SK-N-SH (cell line): ENCODE data around the gene SLC30A2. TPM values are rescaled to one million over a fixed set of nuclear protein-coding genes. Genes with fewer than 3 reads are reported as not detected.

Experiments used
- CTCF ChIA-PET: fragments of 300-600, 350-600 bp; formaldehyde crosslinking; extraction: SDS; loops from one replicate; lab custom pipeline; 2021; lab: Yijun Ruan, JAX
- POLR2A ChIA-PET: fragments of 350-600 bp; sonication (Branson Sonifier 250); formaldehyde crosslinking; extraction: SDS; loops from one replicate; lab custom pipeline; 2020; ENCODE audit warnings: antibody characterized with exemption, inconsistent platforms; lab: Yijun Ruan, JAX
- DNase-seq: peaks from one replicate; pipeline ENCODE4 v3.0.0; 2012
- H2AFZ ChIP-seq: fragments of 200-600 bp; sonication (generic); 2 replicates; pipeline ENCODE4 v1.8.1; 2016; ENCODE audit warnings: antibody characterized with exemption, mild to moderate bottlenecking, low read depth
- H3F3A ChIP-seq: fragments of 200-600 bp; sonication (generic); replicated peaks from 2 replicates; pipeline ENCODE3; 2016; ENCODE audit warnings: antibody characterized with exemption, mild to moderate bottlenecking; ENCODE audit not compliant: insufficient read depth
- H3K27ac ChIP-seq, 2 experiments: fragments of 200-500 bp in 1 of 2; fragments of 200-600 bp in 1 of 2; sonication (Bioruptor generic) in 1 of 2; sonication (generic), shearing (Covaris generic) in 1 of 2; 2 replicates each; pipeline versions ENCODE4 v1.5.1 to v1.6.1; 2014 to 2016; ENCODE audit warnings: low read depth in 2 of 2, inconsistent platforms in 1 of 2, low read length in 1 of 2, mild to moderate bottlenecking in 1 of 2, mixed read lengths in 1 of 2
- H3K27me3 ChIP-seq: fragments of 200-600 bp; sonication (generic), shearing (Covaris generic); 2 replicates; pipeline ENCODE4 v1.6.1; 2016; ENCODE audit warnings: mixed run types; ENCODE audit not compliant: insufficient read depth
- H3K36me3 ChIP-seq, 2 experiments: fragments of 200-500 bp in 1 of 2; fragments of 200-600 bp in 1 of 2; sonication (Bioruptor generic) in 1 of 2; sonication (generic) in 1 of 2; replicated peaks in 1 of 2; 2 replicates each; pipeline versions ENCODE3 to v1.5.1; 2014 to 2016; ENCODE audit warnings: low read length in 1 of 2, mild to moderate bottlenecking in 1 of 2; ENCODE audit not compliant: insufficient read depth in 2 of 2, control insufficient read depth in 1 of 2
- H3K4me1 ChIP-seq, 2 experiments: fragments of 200-500 bp in 1 of 2; fragments of 200-600 bp in 1 of 2; sonication (Bioruptor generic) in 1 of 2; sonication (generic), shearing (Covaris generic) in 1 of 2; 2 replicates each; pipeline versions ENCODE4 v1.5.1 to v1.6.1; 2014 to 2016; ENCODE audit warnings: low read depth in 1 of 2, low read length in 1 of 2, mixed run types in 1 of 2; ENCODE audit not compliant: insufficient read depth in 2 of 2, control insufficient read depth in 1 of 2
- H3K4me2 ChIP-seq: fragments of 200-600 bp; sonication (generic), shearing (Covaris generic); 2 replicates; pipeline ENCODE4 v1.6.1; 2017; ENCODE audit warnings: mixed run types
- H3K4me3 ChIP-seq, 2 experiments: fragments of 200-500 bp in 1 of 2; fragments of 200-600 bp in 1 of 2; sonication (Bioruptor generic) in 1 of 2; sonication (generic), shearing (Covaris generic) in 1 of 2; 2 replicates each; pipeline versions ENCODE4 v1.5.1 to v1.8.1; 2014 to 2016; ENCODE audit warnings: low read depth in 2 of 2, inconsistent platforms in 1 of 2, low read length in 1 of 2, mild to moderate bottlenecking in 1 of 2, mixed read lengths in 1 of 2, moderate library complexity in 1 of 2
- H3K79me2 ChIP-seq: fragments of 200-600 bp; sonication (generic); 2 replicates; pipeline ENCODE4 v1.8.1; 2017; ENCODE audit warnings: mild to moderate bottlenecking; ENCODE audit not compliant: insufficient read depth
- H3K9ac ChIP-seq: fragments of 200-600 bp; sonication (generic); 2 replicates; pipeline ENCODE4 v1.6.1; 2017; ENCODE audit warnings: mixed run types
- H3K9me2 ChIP-seq: fragments of 200-600 bp; sonication (generic); 2 replicates; pipeline ENCODE4 v1.6.1; 2017; ENCODE audit warnings: mixed run types
- H3K9me3 ChIP-seq: fragments of 200-600 bp; sonication (generic); 2 replicates; pipeline ENCODE4 v1.6.1; 2017; ENCODE audit warnings: mixed run types, mild to moderate bottlenecking, moderate library complexity
- H4K20me1 ChIP-seq: fragments of 200-600 bp; sonication (generic); 2 replicates; pipeline ENCODE4 v1.6.1; 2017; ENCODE audit warnings: mild to moderate bottlenecking, mixed run types; ENCODE audit not compliant: insufficient read depth
- ELF1 ChIP-seq: IDR thresholded peaks from 2 replicates; pipeline ENCODE4 v1.4.0; 2012
- JUND ChIP-seq: IDR thresholded peaks from 2 replicates; pipeline ENCODE4 v1.4.0; 2012
- NFIC ChIP-seq: IDR thresholded peaks from 2 replicates; pipeline ENCODE4 v1.4.0; 2012; ENCODE audit warnings: borderline replicate concordance
- NRF1 ChIP-seq: IDR thresholded peaks from 2 replicates; pipeline ENCODE4 v1.6.1; 2012; ENCODE audit warnings: low read depth, mild to moderate bottlenecking, low read length
- POLR2AphosphoS5 ChIP-seq: IDR thresholded peaks from 2 replicates; pipeline ENCODE4 v1.6.1; 2012; ENCODE audit warnings: low read depth, low read length
- RFX5 ChIP-seq: IDR thresholded peaks from 2 replicates; pipeline ENCODE4 v1.6.1; 2012; ENCODE audit warnings: mild to moderate bottlenecking, improper control_type of control experiment, low read length
- RXRA ChIP-seq: IDR thresholded peaks from 2 replicates; pipeline ENCODE4 v1.4.0; 2012; ENCODE audit warnings: low read depth, mild to moderate bottlenecking, borderline replicate concordance
- SIN3A ChIP-seq: IDR thresholded peaks from 2 replicates; pipeline ENCODE4 v1.6.1; 2012; ENCODE audit warnings: low read depth, mild to moderate bottlenecking, low read length, moderate library complexity, borderline replicate concordance
- SMC3 ChIP-seq: IDR thresholded peaks from 2 replicates; pipeline ENCODE4 v1.6.1; 2012; ENCODE audit warnings: low read depth, low read length, improper control_type of control experiment
- TAF1 ChIP-seq: IDR thresholded peaks from 2 replicates; pipeline ENCODE4 v1.6.1; 2012; ENCODE audit warnings: low read depth, mild to moderate bottlenecking, low read length, moderate library complexity, borderline replicate concordance
- TCF12 ChIP-seq: IDR thresholded peaks from 2 replicates; pipeline ENCODE4 v1.4.0; 2012
- YY1 ChIP-seq: IDR thresholded peaks from 2 replicates; pipeline ENCODE4 v1.4.0; 2012; ENCODE audit warnings: low read depth, mild to moderate bottlenecking
- WGBS: methylation state at CpG from one replicate; pipeline ENCODE4 v1.1.6; 2017; ENCODE audit warnings: low lambda C conversion rate; 5-methylcytosine and 5-hydroxymethylcytosine counted together
- polyA plus RNA-seq, 3 experiments: library from polyadenylated mRNA; depleted of rRNA; stranded (reverse); fragments of >200 nt; gene quantifications; 2 replicates each; pipeline ENCODE4 v1.2.3, GENCODE V29; 2012
- TF ChIP-seq, protein P1 (sequence below): IDR thresholded peaks from 2 replicates; pipeline ENCODE4 v1.4.0; 2012; ENCODE audit warnings: low read depth, borderline replicate concordance
- TF ChIP-seq, protein P2 (sequence below): fragments of 200-600 bp; sonication (generic); IDR thresholded peaks from 2 replicates; pipeline ENCODE4 v1.6.1; 2017; ENCODE audit warnings: antibody characterized with exemption, mild to moderate bottlenecking, moderate library complexity
- TF ChIP-seq, protein P3 (sequence below): fragments of 150-350 bp; IDR thresholded peaks from 2 replicates; pipeline ENCODE4 v1.6.1; 2017; ENCODE audit warnings: antibody characterized with exemption, low read length, low read depth, borderline replicate concordance
- TF ChIP-seq, protein P4 (sequence below): fragments of 150-350 bp; IDR thresholded peaks from 2 replicates; pipeline ENCODE4 v1.6.1; 2016; ENCODE audit warnings: mild to moderate bottlenecking, low read depth, low read length
- TF ChIP-seq, protein P5 (sequence below): IDR thresholded peaks from 2 replicates; pipeline ENCODE4; 2012

Gene SLC30A2
- polyA plus RNA-seq, 1 of the 3 experiments (the other 2 are of a cell fraction) = not detected

DNA sequence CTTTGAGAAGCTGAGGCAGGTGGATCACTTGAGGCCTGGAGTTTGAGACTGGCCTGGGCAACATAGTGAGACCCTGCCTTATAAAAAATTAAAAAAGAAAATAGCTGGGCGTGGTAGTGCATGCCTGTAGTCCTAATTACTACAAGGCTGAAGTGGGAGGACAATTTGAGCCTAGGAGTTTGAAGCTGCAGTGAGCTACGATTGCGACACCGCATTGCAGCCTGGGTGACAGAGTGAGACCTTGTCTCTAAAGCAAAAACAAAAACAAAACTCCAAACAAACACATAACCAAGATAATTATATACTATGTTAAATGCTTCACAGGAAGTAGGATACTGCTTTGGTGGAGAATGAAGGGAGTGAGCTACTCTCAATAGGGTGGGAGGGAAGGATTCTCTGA, 42.7 kb downstream of the SLC30A2 start:
- POLR2A ChIA-PET = no interaction called here

More for the DNA sequence above, 42.7 kb downstream of the SLC30A2 start:
- Histone ChIP-seq H3K36me3 (no peaks in the 10 kb centered on the region), H2AFZ (no peak overlapping the region), H3K9me3 (no peaks in the 10 kb centered on the region), H3K79me2 (no peaks in the 10 kb centered on the region), H3K4me1 (peaks cover 0 to 10% of the 10 kb centered on the region in 2 experiments; a peak in 2 of 4 replicates), H3K9ac (no peak overlapping the region), H3K4me2 (no peak overlapping the region), H4K20me1 (no peaks in the 10 kb centered on the region), H3K4me3 (no peak overlapping the region), H3F3A (no peaks in the 10 kb centered on the region), H3K27me3 (no peaks in the 10 kb centered on the region), H3K9me2 (no peaks in the 10 kb centered on the region), H3K27ac (no peak overlapping the region)
- DNase-seq = no peak
- TF ChIP-seq NFIC = no peak
- no peak for TF ChIP-seq TCF12
- TF ChIP-seq, protein P1, sequence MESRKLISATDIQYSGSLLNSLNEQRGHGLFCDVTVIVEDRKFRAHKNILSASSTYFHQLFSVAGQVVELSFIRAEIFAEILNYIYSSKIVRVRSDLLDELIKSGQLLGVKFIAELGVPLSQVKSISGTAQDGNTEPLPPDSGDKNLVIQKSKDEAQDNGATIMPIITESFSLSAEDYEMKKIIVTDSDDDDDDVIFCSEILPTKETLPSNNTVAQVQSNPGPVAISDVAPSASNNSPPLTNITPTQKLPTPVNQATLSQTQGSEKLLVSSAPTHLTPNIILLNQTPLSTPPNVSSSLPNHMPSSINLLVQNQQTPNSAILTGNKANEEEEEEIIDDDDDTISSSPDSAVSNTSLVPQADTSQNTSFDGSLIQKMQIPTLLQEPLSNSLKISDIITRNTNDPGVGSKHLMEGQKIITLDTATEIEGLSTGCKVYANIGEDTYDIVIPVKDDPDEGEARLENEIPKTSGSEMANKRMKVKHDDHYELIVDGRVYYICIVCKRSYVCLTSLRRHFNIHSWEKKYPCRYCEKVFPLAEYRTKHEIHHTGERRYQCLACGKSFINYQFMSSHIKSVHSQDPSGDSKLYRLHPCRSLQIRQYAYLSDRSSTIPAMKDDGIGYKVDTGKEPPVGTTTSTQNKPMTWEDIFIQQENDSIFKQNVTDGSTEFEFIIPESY = no peak
- TF ChIP-seq SMC3 = no peak
- no peak for TF ChIP-seq POLR2AphosphoS5
- no peak for TF ChIP-seq YY1
- TF ChIP-seq, protein P2, sequence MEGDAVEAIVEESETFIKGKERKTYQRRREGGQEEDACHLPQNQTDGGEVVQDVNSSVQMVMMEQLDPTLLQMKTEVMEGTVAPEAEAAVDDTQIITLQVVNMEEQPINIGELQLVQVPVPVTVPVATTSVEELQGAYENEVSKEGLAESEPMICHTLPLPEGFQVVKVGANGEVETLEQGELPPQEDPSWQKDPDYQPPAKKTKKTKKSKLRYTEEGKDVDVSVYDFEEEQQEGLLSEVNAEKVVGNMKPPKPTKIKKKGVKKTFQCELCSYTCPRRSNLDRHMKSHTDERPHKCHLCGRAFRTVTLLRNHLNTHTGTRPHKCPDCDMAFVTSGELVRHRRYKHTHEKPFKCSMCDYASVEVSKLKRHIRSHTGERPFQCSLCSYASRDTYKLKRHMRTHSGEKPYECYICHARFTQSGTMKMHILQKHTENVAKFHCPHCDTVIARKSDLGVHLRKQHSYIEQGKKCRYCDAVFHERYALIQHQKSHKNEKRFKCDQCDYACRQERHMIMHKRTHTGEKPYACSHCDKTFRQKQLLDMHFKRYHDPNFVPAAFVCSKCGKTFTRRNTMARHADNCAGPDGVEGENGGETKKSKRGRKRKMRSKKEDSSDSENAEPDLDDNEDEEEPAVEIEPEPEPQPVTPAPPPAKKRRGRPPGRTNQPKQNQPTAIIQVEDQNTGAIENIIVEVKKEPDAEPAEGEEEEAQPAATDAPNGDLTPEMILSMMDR = no peak
- TF ChIP-seq RXRA = no peak
- TF ChIP-seq RFX5 = no peak
- TF ChIP-seq SIN3A = no peak
- no peak for TF ChIP-seq NRF1
- TF ChIP-seq, protein P3, sequence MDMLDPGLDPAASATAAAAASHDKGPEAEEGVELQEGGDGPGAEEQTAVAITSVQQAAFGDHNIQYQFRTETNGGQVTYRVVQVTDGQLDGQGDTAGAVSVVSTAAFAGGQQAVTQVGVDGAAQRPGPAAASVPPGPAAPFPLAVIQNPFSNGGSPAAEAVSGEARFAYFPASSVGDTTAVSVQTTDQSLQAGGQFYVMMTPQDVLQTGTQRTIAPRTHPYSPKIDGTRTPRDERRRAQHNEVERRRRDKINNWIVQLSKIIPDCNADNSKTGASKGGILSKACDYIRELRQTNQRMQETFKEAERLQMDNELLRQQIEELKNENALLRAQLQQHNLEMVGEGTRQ = no peak
- TF ChIP-seq, protein P4, sequence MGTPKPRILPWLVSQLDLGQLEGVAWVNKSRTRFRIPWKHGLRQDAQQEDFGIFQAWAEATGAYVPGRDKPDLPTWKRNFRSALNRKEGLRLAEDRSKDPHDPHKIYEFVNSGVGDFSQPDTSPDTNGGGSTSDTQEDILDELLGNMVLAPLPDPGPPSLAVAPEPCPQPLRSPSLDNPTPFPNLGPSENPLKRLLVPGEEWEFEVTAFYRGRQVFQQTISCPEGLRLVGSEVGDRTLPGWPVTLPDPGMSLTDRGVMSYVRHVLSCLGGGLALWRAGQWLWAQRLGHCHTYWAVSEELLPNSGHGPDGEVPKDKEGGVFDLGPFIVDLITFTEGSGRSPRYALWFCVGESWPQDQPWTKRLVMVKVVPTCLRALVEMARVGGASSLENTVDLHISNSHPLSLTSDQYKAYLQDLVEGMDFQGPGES = no peak
- TF ChIP-seq TAF1 = no peak
- TF ChIP-seq ELF1 = no peak
- TF ChIP-seq, protein P5, sequence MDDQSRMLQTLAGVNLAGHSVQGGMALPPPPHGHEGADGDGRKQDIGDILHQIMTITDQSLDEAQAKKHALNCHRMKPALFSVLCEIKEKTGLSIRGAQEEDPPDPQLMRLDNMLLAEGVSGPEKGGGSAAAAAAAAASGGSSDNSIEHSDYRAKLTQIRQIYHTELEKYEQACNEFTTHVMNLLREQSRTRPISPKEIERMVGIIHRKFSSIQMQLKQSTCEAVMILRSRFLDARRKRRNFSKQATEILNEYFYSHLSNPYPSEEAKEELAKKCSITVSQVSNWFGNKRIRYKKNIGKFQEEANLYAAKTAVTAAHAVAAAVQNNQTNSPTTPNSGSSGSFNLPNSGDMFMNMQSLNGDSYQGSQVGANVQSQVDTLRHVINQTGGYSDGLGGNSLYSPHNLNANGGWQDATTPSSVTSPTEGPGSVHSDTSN = no peak
- no peak for TF ChIP-seq JUND
- 84% methylated on average over 4 of the region's 4 CpGs for WGBS
- CTCF ChIA-PET = interaction anchor here (0.7 to 14.4 kb wide), 4 partner anchors 18 to 183 kb away, joined by 3 to 344 read pairs (median 4); partner anchors contain the start of genes EXTL1 and STMN1
